PFSK-1 (cell line): ENCODE measurements around the gene PDE8A.

Experiments used
- FOXP2 ChIP-seq: optimal IDR thresholded peaks from 2 replicates; pipeline ENCODE3; 2011; ENCODE audit warnings: borderline replicate concordance, control low read depth, inconsistent platforms; ENCODE audit not compliant: insufficient read depth; ENCODE audit errors: extremely low read length, extremely low read depth
- POLR2AphosphoS5 ChIP-seq: IDR thresholded peaks from 2 replicates; pipeline ENCODE4 v1.6.1; 2012; ENCODE audit warnings: low read depth, mild to moderate bottlenecking, control low read depth, low read length, moderate library complexity
- REST ChIP-seq, 2 experiments: IDR thresholded peaks; 2 replicates each; pipeline versions ENCODE4 v1.6.1 to v1.8.0; 2011 to 2012; ENCODE audit warnings: low read depth in 2 of 2, low read length in 2 of 2, control low read depth in 1 of 2, inconsistent platforms in 1 of 2, mild to moderate bottlenecking in 1 of 2, moderate library complexity in 1 of 2; ENCODE audit not compliant: insufficient read depth in 1 of 2
- SIN3A ChIP-seq: IDR thresholded peaks from 2 replicates; pipeline ENCODE4 v1.6.1; 2012; ENCODE audit warnings: mild to moderate bottlenecking, low read length, moderate library complexity, borderline replicate concordance; ENCODE audit not compliant: insufficient read depth
- TAF1 ChIP-seq: IDR thresholded peaks from 2 replicates; pipeline ENCODE4 v1.6.1; 2012; ENCODE audit warnings: low read length, control low read depth, borderline replicate concordance; ENCODE audit not compliant: insufficient read depth

PDE8A gene

GRCh38 chr15:85031944-85032558 is 50.4 kb downstream of the PDE8A start:
- TF ChIP-seq SIN3A = no peak
- TF ChIP-seq TAF1 = no peak

DNA sequence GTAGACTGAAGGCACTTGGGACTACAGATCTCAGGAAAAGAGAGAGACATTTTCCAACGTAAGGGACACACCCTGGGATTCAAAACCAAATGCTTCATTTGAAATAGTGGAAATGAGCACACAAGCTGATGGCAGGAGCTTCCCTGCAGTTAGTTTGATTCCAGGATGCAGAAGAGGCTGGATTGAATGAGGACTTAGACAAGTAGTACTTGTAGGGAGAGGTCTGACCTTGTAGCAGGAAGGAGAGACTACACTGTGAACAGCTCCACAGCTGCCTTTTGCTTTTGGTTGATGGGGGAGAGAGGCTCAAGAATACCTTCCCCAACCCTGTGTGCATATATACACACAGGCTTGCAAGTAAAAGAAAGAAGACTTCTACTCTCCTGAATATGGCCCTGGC is 51.5 kb downstream of the PDE8A start:
- TF ChIP-seq SIN3A (no peak), TAF1 (no peak), FOXP2 (no peak), REST (IDR thresholded peaks at IDR 0.05; ENCODE audit: insufficient read depth in 1 of 2, low read depth in 2 of 2, low read length in 2 of 2) (no peak), POLR2AphosphoS5 (no peak)

- TF ChIP-seq TAF1 (no peak), SIN3A (no peak), FOXP2 (no peak), REST (IDR thresholded peaks at IDR 0.05; ENCODE audit: insufficient read depth in 1 of 2, low read depth in 2 of 2, low read length in 2 of 2) (no peak), POLR2AphosphoS5 (no peak)
Observed at GRCh38 chr15:85034276-85034675, 52.6 kb downstream of the PDE8A start.

DNA sequence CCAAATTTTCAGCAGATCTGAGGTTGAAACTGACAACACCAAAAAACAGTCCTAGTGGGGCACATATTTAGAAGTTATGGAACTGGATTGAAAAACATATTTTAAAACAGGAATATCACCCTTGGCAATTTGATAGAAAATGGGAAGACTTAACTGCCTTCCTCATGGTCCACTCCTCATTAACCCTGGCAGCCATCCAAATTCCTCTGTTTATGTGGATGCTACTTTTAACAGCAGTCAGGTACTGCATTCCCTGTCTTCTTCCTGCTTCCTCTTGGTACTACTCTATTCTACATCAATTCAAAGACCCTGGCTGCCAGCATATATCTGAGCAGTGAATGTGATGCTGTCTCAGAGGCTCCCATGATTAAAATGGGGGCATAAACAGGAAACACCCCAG is 54.3 kb downstream of the PDE8A start:
- no peak for TF ChIP-seq TAF1
- no peak for TF ChIP-seq SIN3A
- no peak for TF ChIP-seq FOXP2
- TF ChIP-seq POLR2AphosphoS5 = no peak
- no peak for TF ChIP-seq REST (IDR thresholded peaks at IDR 0.05; ENCODE audit: insufficient read depth in 1 of 2, low read depth in 2 of 2, low read length in 2 of 2)

GRCh38 chr15:85036716-85037115 is 55.1 kb downstream of the PDE8A start:
- TF ChIP-seq POLR2AphosphoS5 (no peak), REST (IDR thresholded peaks at IDR 0.05; ENCODE audit: insufficient read depth in 1 of 2, low read depth in 2 of 2, low read length in 2 of 2) (no peak), SIN3A (no peak), TAF1 (no peak)
